GM23248 (cell line): ENCODE results near the gene FER. TPM values are rescaled to one million over a fixed set of nuclear protein-coding genes. Genes with fewer than 3 reads are reported as not detected.
"Not testable (repeated sequence)": the region's sequence is repeated elsewhere in the genome, so short reads cannot be mapped to it uniquely, and the experiment has no call there.

Experiments
- DNase-seq: peaks from one replicate; pipeline ENCODE4 v3.0.0-alpha.2; 2015
- H2AFZ ChIP-seq: fragments of 200-600 bp; sonication (generic); 2 replicates; pipeline ENCODE4 v1.6.1; 2016; ENCODE audit warnings: antibody characterized with exemption
- H3F3A ChIP-seq: fragments of 200-600 bp; sonication (generic); 2 replicates; pipeline ENCODE4 v1.6.1; 2016; ENCODE audit warnings: mild to moderate bottlenecking, antibody characterized with exemption, mixed run types; ENCODE audit not compliant: insufficient read depth
- H3K27ac ChIP-seq: fragments of 200-600 bp; sonication (generic); 2 replicates; pipeline ENCODE4 v1.5.1; 2016; ENCODE audit warnings: mild to moderate bottlenecking
- H3K27me3 ChIP-seq: fragments of 200-600 bp; sonication (generic); replicated peaks from 2 replicates; pipeline ENCODE4 v1.6.1; 2016; ENCODE audit warnings: mild to moderate bottlenecking; ENCODE audit not compliant: insufficient read depth
- H3K36me3 ChIP-seq: fragments of 200-600 bp; sonication (generic); 2 replicates; pipeline ENCODE4 v1.6.1; 2016; ENCODE audit warnings: low read depth, mild to moderate bottlenecking
- H3K4me1 ChIP-seq: fragments of 200-600 bp; sonication (generic); 2 replicates; pipeline ENCODE4 v1.6.1; 2016; ENCODE audit warnings: mild to moderate bottlenecking; ENCODE audit not compliant: insufficient read depth
- H3K4me2 ChIP-seq: fragments of 200-600 bp; sonication (generic); one replicate; pipeline ENCODE4 v1.6.1; 2016; ENCODE audit warnings: mild to moderate bottlenecking; ENCODE audit not compliant: unreplicated experiment
- H3K4me3 ChIP-seq: fragments of 200-600 bp; sonication (generic); 2 replicates; pipeline ENCODE4 v1.5.1; 2016; ENCODE audit warnings: mild to moderate bottlenecking
- H3K79me2 ChIP-seq: fragments of 200-600 bp; sonication (generic); 2 replicates; pipeline ENCODE4 v1.6.1; 2016; ENCODE audit warnings: mild to moderate bottlenecking; ENCODE audit not compliant: insufficient read depth
- H3K9ac ChIP-seq: fragments of 200-600 bp; sonication (generic); 2 replicates; pipeline ENCODE4 v1.6.1; 2016; ENCODE audit warnings: mild to moderate bottlenecking
- H3K9me2 ChIP-seq: fragments of 200-600 bp; sonication (generic); 2 replicates; pipeline ENCODE4 v1.6.1; 2016; ENCODE audit warnings: mixed run types, mild to moderate bottlenecking, moderate library complexity; ENCODE audit not compliant: insufficient read depth
- H3K9me3 ChIP-seq: fragments of 200-600 bp; sonication (generic); one replicate; pipeline ENCODE4 v1.6.1; 2017; ENCODE audit warnings: low read depth
- H4K20me1 ChIP-seq: fragments of 200-600 bp; sonication (generic); 2 replicates; pipeline ENCODE4 v1.6.0; 2016; ENCODE audit not compliant: insufficient read depth
- EZH2 ChIP-seq: fragments of 200-600 bp; sonication (generic); IDR thresholded peaks from 2 replicates; pipeline ENCODE4 v1.6.1; 2018; ENCODE audit warnings: antibody characterized with exemption, mild to moderate bottlenecking; ENCODE audit not compliant: insufficient read depth, poor library complexity, severe bottlenecking
- EZH2phosphoT487 ChIP-seq: fragments of 200-600 bp; sonication (generic); IDR thresholded peaks from 2 replicates; pipeline ENCODE4 v1.6.1; 2018; ENCODE audit warnings: antibody characterized with exemption, moderate library complexity, mild to moderate bottlenecking, low read depth; ENCODE audit not compliant: insufficient read depth
- WGBS, 2 experiments: methylation state at CpG; one replicate each; pipeline ENCODE4 v1.1.6; 2015 to 2017; ENCODE audit warnings: low lambda C conversion rate in 2 of 2, low coverage in 1 of 2; ENCODE audit errors: missing lambda C conversion rate in 2 of 2; 5-methylcytosine and 5-hydroxymethylcytosine counted together
- in situ Hi-C: fragments of 300-500 bp; cut with MboI; formaldehyde crosslinking; loops from 2 replicates; pipeline ENCODE4 v1.15.0; 2020
- polyA plus RNA-seq: library from polyadenylated mRNA; unstranded; fragments of >200 nt; fragmentation: Nextera tagmentation; extraction: Ambion mirVana; gene quantifications from 2 replicates; pipeline ENCODE4 v1.2.1, GENCODE V29; 2016
- total RNA-seq: library from RNA; depleted of rRNA; stranded (reverse); fragments of >200 nt; shearing (Covaris generic); gene quantifications from 2 replicates; pipeline ENCODE4 v1.2.3, GENCODE V29; 2014

Gene FER
- total and polyA plus RNA-seq, 2 experiments from 2014 or later: 16.6 to 24.9 TPM

DNA sequence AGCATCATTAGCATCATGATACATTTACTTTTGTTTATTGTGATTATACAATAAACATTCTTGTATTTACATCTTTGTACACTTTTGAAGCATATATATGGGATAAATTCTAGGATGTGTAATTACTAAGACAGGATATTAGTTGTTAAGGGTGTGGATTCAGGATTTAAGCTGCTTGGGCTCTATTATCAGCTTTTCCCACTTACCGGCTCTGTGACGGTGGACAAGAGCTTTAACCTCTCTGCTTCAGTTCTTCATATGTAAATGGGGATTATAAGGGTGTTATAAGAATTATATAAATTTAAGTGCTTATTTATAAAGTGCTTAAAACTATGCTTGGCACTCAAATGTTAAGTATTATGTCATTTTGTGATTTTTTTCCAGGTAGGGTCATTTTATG, 131.1 kb downstream of the FER start:
- H3F3A ChIP-seq: peaks cover 5% of the 10 kb centered on the region; the same call in 1 of the 2 replicates

DNA sequence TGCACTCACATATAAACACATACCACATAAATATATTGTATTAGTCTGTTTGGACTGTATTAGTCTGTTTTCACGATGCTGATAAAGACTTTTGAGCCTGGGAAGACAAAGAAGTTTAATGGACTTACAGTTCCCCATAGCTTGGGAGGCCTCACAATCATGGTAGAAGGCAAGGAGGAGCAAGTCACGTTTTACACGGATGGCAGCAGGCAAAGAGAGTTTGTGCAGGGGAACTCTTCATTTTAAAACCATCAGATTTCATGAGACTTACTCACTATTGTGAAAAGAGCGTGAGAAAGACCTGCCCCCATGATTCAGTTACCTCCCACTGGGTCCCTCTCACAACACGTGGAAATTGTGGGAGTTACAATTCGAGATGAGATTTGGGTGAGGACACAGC, 133.4 kb downstream of the FER start:
- H3K9me2 ChIP-seq: no peaks in the 10 kb centered on the region
- no peaks in the 10 kb centered on the region for H3K9me3 ChIP-seq
- no peak for TF ChIP-seq EZH2
- no peak for TF ChIP-seq EZH2phosphoT487
- no peak overlapping the region for H3K4me2 ChIP-seq
- H2AFZ ChIP-seq: no peak overlapping the region
- no peaks in the 10 kb centered on the region for H3K4me1 ChIP-seq
- H3K27me3 ChIP-seq: no peaks in the 10 kb centered on the region
- H3K9ac ChIP-seq: no peak overlapping the region
- no peak overlapping the region for H3K4me3 ChIP-seq
- H3F3A ChIP-seq: no peaks in the 10 kb centered on the region
- H4K20me1 ChIP-seq: no peaks in the 10 kb centered on the region
- peaks cover 8% of the 10 kb centered on the region; the same call in 1 of the 2 replicates for H3K36me3 ChIP-seq
- in situ Hi-C loops: no loop called here
- no peaks in the 10 kb centered on the region for H3K79me2 ChIP-seq
- no peak for DNase-seq
- 97 to 100% methylated on average over 6 of the region's 6 CpGs for WGBS, 2 experiments
- H3K27ac ChIP-seq: no peak overlapping the region

More for the DNA sequence above, 131.1 kb downstream of the FER start:
- in situ Hi-C loops: no loop called here
- Histone ChIP-seq H2AFZ (no peak overlapping the region), H3K4me2 (no peak overlapping the region), H3K4me1 (peaks cover 6% of the 10 kb centered on the region), H3K9me2 (no peaks in the 10 kb centered on the region), H3K9me3 (no peaks in the 10 kb centered on the region), H3K27ac (no peak overlapping the region), H4K20me1 (no peaks in the 10 kb centered on the region), H3K9ac (no peak overlapping the region), H3K4me3 (no peak overlapping the region), H3K27me3 (no peaks in the 10 kb centered on the region), H3K36me3 (no peaks in the 10 kb centered on the region), H3K79me2 (no peaks in the 10 kb centered on the region)
- no peak for TF ChIP-seq EZH2
- TF ChIP-seq EZH2phosphoT487: no peak
- DNase-seq: no peak
- 97 to 100% methylated on average over 2 of the region's 2 CpGs for WGBS, 2 experiments

DNA sequence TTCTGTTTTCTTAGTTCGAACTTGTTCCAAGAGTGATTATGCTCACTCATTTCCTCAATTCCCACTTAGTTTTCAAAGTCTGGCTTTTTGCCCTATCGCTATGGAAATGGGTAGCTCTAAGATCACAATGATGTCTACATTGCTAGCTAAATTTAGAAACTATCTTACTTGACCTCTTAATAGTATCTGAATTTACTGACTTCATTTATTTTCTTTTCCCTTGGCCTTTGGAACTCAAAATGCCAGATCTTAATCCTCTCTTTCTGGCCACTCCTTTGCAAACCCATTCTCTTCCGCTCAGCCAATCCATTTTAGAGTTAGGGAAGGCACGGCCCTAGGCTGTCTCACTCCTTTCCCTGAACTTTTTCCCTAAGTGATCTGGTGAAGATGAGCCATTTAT, 137.0 kb downstream of the FER start:
- Histone ChIP-seq H3F3A (no peaks in the 10 kb centered on the region), H3K4me2 (no peak overlapping the region), H2AFZ (no peak overlapping the region), H3K27me3 (no peaks in the 10 kb centered on the region), H3K9me2 (no peaks in the 10 kb centered on the region), H3K9ac (no peak overlapping the region), H3K79me2 (no peaks in the 10 kb centered on the region), H3K36me3 (peaks cover 12% of the 10 kb centered on the region; the same call in 1 of the 2 replicates), H3K9me3 (no peaks in the 10 kb centered on the region), H3K4me1 (no peaks in the 10 kb centered on the region), H3K4me3 (no peak overlapping the region), H4K20me1 (no peaks in the 10 kb centered on the region), H3K27ac (no peak overlapping the region)
- WGBS, 2 experiments: 89 to 90% methylated on average over 4 of the region's 4 CpGs
- TF ChIP-seq EZH2: no peak
- no peak for TF ChIP-seq EZH2phosphoT487
- DNase-seq: peak; percentile 11
- in situ Hi-C loops: no loop called here

DNA sequence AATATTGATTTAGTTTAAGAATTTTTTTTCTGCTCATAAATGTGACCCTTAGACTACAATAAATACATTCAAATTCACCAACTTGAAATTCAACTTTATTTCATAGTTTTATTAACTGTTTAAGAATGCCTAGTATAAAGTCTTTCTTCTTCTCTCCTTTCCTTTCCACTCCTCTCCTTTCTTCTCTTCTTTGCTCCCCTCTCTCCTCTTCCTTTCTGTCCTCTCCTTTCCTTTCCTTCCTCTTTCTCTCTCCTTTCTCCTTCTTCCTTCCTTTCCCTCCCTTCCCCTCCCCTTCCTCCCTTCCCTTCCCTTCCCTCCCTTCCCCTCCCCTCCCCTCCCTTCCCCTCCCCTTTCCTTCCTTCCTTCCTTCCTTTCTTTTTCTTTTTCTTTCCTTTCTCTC, 150.6 kb downstream of the FER start:
- Histone ChIP-seq H2AFZ (no peak overlapping the region), H3K36me3 (0 out of 2 replicates have a peak, but pooled peaks cover 3% of the 10 kb centered on the region), H3K4me3 (no peak overlapping the region), H3K9ac (no peak overlapping the region), H3K27me3 (no peaks in the 10 kb centered on the region), H3K4me1 (peaks cover 4% of the 10 kb centered on the region), H3K9me2 (no peaks in the 10 kb centered on the region), H3K9me3 (no peaks in the 10 kb centered on the region), H3K4me2 (no peak overlapping the region), H3F3A (no peaks in the 10 kb centered on the region), H3K27ac (no peak overlapping the region), H4K20me1 (no peaks in the 10 kb centered on the region), H3K79me2 (no peaks in the 10 kb centered on the region)
- in situ Hi-C loops: no loop called here
- TF ChIP-seq EZH2: no peak
- TF ChIP-seq EZH2phosphoT487: no peak
- no peak for DNase-seq

DNA sequence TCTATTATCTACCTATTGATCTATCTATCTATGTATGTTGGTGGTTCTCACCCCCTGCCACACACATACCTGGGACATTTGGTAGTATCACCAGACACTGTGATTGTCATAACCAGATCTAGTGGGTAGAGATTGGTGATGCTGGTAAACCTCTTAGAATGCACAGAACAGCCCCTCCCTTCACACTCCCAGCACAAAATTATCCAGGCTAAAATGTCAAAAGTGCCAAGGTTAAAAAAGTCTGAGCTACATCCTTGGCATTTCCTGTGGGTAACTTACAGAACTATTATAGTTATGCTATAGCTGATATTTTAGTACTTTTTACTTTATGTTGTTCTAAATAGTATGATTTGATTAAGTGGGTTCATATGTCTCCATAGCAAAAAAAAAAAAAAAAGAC, 151.0 kb downstream of the FER start:
- in situ Hi-C loops: no loop called here
- H3K4me2 ChIP-seq: no peak overlapping the region

DNA sequence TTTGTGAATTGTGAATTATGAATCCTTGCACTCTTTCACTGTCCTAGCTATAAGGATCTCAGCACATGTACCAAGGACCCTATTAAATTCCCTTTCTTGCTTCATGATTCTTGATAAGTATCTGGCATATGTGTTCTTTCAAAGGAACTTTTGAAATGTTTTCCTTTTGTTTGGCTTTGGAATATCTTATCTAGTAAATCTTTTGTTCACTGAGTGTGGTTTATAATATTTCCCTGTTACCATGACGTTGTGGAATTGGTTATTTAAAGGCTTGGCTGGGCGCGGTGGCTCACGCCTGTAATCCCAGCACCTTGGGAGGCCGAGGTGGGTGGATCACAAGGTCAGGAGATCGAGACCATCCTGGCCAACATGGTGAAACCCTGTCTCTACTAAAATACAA, 151.5 kb downstream of the FER start:
- WGBS, 2 experiments: 95 to 99% methylated on average over 6 of the region's 6 CpGs
- H3K79me2 ChIP-seq, H2AFZ ChIP-seq, H3K4me1 ChIP-seq, in situ Hi-C loops, H3K4me2 ChIP-seq, H3K9me3 ChIP-seq, H3K27me3 ChIP-seq, H3K27ac ChIP-seq, H3K4me3 ChIP-seq, H3K36me3 ChIP-seq, H3K9ac ChIP-seq, H3K9me2 ChIP-seq, DNase-seq, H3F3A ChIP-seq, H4K20me1 ChIP-seq: not testable (repeated sequence)

More for the DNA sequence above, 151.0 kb downstream of the FER start:
- Histone ChIP-seq H3K79me2 (no peaks in the 10 kb centered on the region), H3K27ac (no peak overlapping the region), H3K27me3 (no peaks in the 10 kb centered on the region), H4K20me1 (no peaks in the 10 kb centered on the region), H3K4me3 (no peak overlapping the region), H3K36me3 (0 out of 2 replicates have a peak, but pooled peaks cover 3% of the 10 kb centered on the region), H3K9me3 (no peaks in the 10 kb centered on the region), H3K9me2 (no peaks in the 10 kb centered on the region), H3K4me1 (peaks cover 4% of the 10 kb centered on the region), H3F3A (no peaks in the 10 kb centered on the region), H2AFZ (no peak overlapping the region), H3K9ac (no peak overlapping the region)
- TF ChIP-seq EZH2 (no peak), EZH2phosphoT487 (no peak)
- DNase-seq: no peak
